GM18511 (cell line): Measurements from ENCODE around the gene TTC4.

Experiments
- ATAC-seq: cut with Tn5 transposase; IDR thresholded peaks from one replicate; pipeline ENCODE4 v1.9.1; 2021; ENCODE audit warnings: mild to moderate bottlenecking, moderate library complexity; ENCODE audit not compliant: unreplicated experiment

The TTC4 gene

GRCh38 chr1:54701996-54702395 is 13.7 kb upstream of the TTC4 start:
- ATAC-seq: no peak

GRCh38 chr1:54703471-54703870 is 12.2 kb upstream of the TTC4 start:
- no peak for ATAC-seq

- no peak for ATAC-seq
These were observed 10.5 kb upstream of the TTC4 start for GRCh38 chr1:54705153-54705552.

GRCh38 chr1:54706419-54706818 is 9.2 kb upstream of the TTC4 start:
- ATAC-seq: no peak

GRCh38 chr1:54708385-54708784 is 7.3 kb upstream of the TTC4 start:
- no peak for ATAC-seq

- no peak for ATAC-seq
These were observed 5.9 kb upstream of the TTC4 start for GRCh38 chr1:54709547-54710292.

GRCh38 chr1:54710434-54710833 is 5.2 kb upstream of the TTC4 start:
- ATAC-seq: no peak

GRCh38 chr1:54710841-54711240 is 4.8 kb upstream of the TTC4 start:
- no peak for ATAC-seq

GRCh38 chr1:54711536-54711935 is 4.1 kb upstream of the TTC4 start:
- no peak for ATAC-seq

GRCh38 chr1:54714881-54715492 is 674 bp upstream of the TTC4 start:
- no peak for ATAC-seq

- ATAC-seq: no peak
These were observed 812 bp downstream of the TTC4 start for GRCh38 chr1:54716299-54717047.

- no peak for ATAC-seq
These were observed 6.1 kb downstream of the TTC4 start for GRCh38 chr1:54721719-54722118.

GRCh38 chr1:54723985-54724384 is 8.3 kb downstream of the TTC4 start:
- ATAC-seq: no peak

- no peak for ATAC-seq
These were observed 9.1 kb downstream of the TTC4 start for GRCh38 chr1:54724771-54725170.

- ATAC-seq: no peak
These were observed 12.4 kb downstream of the TTC4 start for GRCh38 chr1:54728027-54728426.

GRCh38 chr1:54736685-54737084 is 21.0 kb downstream of the TTC4 start:
- no peak for ATAC-seq

GRCh38 chr1:54738244-54738643 is 22.6 kb downstream of the TTC4 start:
- no peak for ATAC-seq

GRCh38 chr1:54741531-54741930 is 25.9 kb downstream of the TTC4 start:
- no peak for ATAC-seq

- no peak for ATAC-seq
These were observed 26.6 kb downstream of the TTC4 start for GRCh38 chr1:54742282-54742681.

GRCh38 chr1:54743416-54744226 is 28.0 kb downstream of the TTC4 start:
- ATAC-seq: no peak

- no peak for ATAC-seq
These were observed 29.0 kb downstream of the TTC4 start for GRCh38 chr1:54744696-54745095.
